HepG2 (cell line): ENCODE results near the gene POMP.

ENCODE experiments used
- BCL6 ChIP-seq: IDR thresholded peaks from 2 replicates; pipeline ENCODE4 v1.6.1; 2016; ENCODE audit warnings: missing genetic modification reagents, missing compliant biosample characterization
- DPF2 ChIP-seq: sonication (generic); formaldehyde crosslinking; IDR thresholded peaks from 2 replicates; pipeline ENCODE4 v1.4.0; 2020; ENCODE audit warnings: mild to moderate bottlenecking, low read depth, missing genetic modification reagents, borderline replicate concordance
- FOXP1 ChIP-seq, 2 experiments: fragments of 450-650 bp in 1 of 2; IDR thresholded peaks; 2 replicates each; pipeline ENCODE4 v1.6.1; 2017 to 2018; ENCODE audit warnings: antibody characterized with exemption in 1 of 2
- KDM5A ChIP-seq: fragments of 200-600 bp; sonication (generic); IDR thresholded peaks from 2 replicates; pipeline ENCODE4 v1.7.0; 2018; ENCODE audit warnings: antibody characterized with exemption, mild to moderate bottlenecking, low read length, borderline replicate concordance
- RAD21 ChIP-seq: fragments of 450-650 bp; formaldehyde crosslinking; IDR thresholded peaks from 2 replicates; pipeline ENCODE4 v1.5.0; 2020; ENCODE audit warnings: mild to moderate bottlenecking
- REST ChIP-seq, 2 experiments: IDR thresholded peaks; 2 replicates each; pipeline ENCODE4 v1.6.1; 2011 to 2012; ENCODE audit warnings: low read length in 2 of 2, borderline replicate concordance in 1 of 2, low read depth in 1 of 2, mild to moderate bottlenecking in 1 of 2, moderate library complexity in 1 of 2
- TCF7L2 ChIP-seq: IDR thresholded peaks from 2 replicates; pipeline ENCODE4 v1.6.1; 2011; ENCODE audit warnings: mild to moderate bottlenecking, low read depth, low read length, moderate library complexity
- ZBTB33 ChIP-seq: sonication (generic); formaldehyde crosslinking; IDR thresholded peaks from 2 replicates; pipeline ENCODE4 v1.4.0; 2020; ENCODE audit warnings: missing genetic modification reagents
- ZBTB40 ChIP-seq, 2 experiments: fragments of 450-650 bp in 1 of 2; sonication (generic) in 1 of 2; formaldehyde crosslinking in 1 of 2; IDR thresholded peaks; 2 replicates each; pipeline versions ENCODE4 v1.6.1 to v1.8.0; 2016 to 2022; ENCODE audit warnings: antibody characterized with exemption in 1 of 2, mild to moderate bottlenecking in 1 of 2, missing genetic modification reagents in 1 of 2
- TF ChIP-seq, protein P1 (sequence below): sonication (generic); formaldehyde crosslinking; IDR thresholded peaks from 2 replicates; pipeline ENCODE4 v1.4.0; 2020; ENCODE audit warnings: mild to moderate bottlenecking, missing genetic modification reagents
- TF ChIP-seq, protein P2 (sequence below): sonication (generic); formaldehyde crosslinking; IDR thresholded peaks from 2 replicates; pipeline ENCODE4 v1.5.0; 2020; ENCODE audit warnings: mild to moderate bottlenecking, missing genetic modification reagents, moderate library complexity
- TF ChIP-seq, protein P3 (sequence below): sonication (generic); formaldehyde crosslinking; IDR thresholded peaks from 2 replicates; pipeline ENCODE4 v1.5.0; 2020; ENCODE audit warnings: missing genetic modification reagents, mild to moderate bottlenecking, borderline replicate concordance

GRCh38 chr13:28640861-28641599 lies 17.9 kb upstream of the POMP start:
- no peak for TF ChIP-seq TCF7L2
- TF ChIP-seq DPF2 (CRISPR knock-in tag) = no peak
- TF ChIP-seq, protein P1, sequence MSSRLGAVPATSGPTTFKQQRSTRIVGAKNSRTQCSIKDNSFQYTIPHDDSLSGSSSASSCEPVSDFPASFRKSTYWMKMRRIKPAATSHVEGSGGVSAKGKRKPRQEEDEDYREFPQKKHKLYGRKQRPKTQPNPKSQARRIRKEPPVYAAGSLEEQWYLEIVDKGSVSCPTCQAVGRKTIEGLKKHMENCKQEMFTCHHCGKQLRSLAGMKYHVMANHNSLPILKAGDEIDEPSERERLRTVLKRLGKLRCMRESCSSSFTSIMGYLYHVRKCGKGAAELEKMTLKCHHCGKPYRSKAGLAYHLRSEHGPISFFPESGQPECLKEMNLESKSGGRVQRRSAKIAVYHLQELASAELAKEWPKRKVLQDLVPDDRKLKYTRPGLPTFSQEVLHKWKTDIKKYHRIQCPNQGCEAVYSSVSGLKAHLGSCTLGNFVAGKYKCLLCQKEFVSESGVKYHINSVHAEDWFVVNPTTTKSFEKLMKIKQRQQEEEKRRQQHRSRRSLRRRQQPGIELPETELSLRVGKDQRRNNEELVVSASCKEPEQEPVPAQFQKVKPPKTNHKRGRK = no peak
- no peak for TF ChIP-seq BCL6 (CRISPR knock-in tag)
- TF ChIP-seq ZBTB33 = no peak
- TF ChIP-seq REST (IDR thresholded peaks at IDR 0.05; ENCODE audit: borderline replicate concordance in 1 of 2, low read depth in 1 of 2, low read length in 2 of 2) = no peak
- TF ChIP-seq, protein P2, sequence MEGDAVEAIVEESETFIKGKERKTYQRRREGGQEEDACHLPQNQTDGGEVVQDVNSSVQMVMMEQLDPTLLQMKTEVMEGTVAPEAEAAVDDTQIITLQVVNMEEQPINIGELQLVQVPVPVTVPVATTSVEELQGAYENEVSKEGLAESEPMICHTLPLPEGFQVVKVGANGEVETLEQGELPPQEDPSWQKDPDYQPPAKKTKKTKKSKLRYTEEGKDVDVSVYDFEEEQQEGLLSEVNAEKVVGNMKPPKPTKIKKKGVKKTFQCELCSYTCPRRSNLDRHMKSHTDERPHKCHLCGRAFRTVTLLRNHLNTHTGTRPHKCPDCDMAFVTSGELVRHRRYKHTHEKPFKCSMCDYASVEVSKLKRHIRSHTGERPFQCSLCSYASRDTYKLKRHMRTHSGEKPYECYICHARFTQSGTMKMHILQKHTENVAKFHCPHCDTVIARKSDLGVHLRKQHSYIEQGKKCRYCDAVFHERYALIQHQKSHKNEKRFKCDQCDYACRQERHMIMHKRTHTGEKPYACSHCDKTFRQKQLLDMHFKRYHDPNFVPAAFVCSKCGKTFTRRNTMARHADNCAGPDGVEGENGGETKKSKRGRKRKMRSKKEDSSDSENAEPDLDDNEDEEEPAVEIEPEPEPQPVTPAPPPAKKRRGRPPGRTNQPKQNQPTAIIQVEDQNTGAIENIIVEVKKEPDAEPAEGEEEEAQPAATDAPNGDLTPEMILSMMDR (CRISPR knock-in tag) = no peak
- no peak for TF ChIP-seq KDM5A
- TF ChIP-seq ZBTB40 (IDR thresholded peaks at IDR 0.05) = no peak
- TF ChIP-seq ZBTB40 (CRISPR knock-in tag; IDR thresholded peaks at IDR 0.05) = no peak
- TF ChIP-seq RAD21 = no peak
- no peak for TF ChIP-seq FOXP1 (IDR thresholded peaks at IDR 0.05)
- no peak for TF ChIP-seq FOXP1 (CRISPR knock-in tag; IDR thresholded peaks at IDR 0.05)
- TF ChIP-seq, protein P3, sequence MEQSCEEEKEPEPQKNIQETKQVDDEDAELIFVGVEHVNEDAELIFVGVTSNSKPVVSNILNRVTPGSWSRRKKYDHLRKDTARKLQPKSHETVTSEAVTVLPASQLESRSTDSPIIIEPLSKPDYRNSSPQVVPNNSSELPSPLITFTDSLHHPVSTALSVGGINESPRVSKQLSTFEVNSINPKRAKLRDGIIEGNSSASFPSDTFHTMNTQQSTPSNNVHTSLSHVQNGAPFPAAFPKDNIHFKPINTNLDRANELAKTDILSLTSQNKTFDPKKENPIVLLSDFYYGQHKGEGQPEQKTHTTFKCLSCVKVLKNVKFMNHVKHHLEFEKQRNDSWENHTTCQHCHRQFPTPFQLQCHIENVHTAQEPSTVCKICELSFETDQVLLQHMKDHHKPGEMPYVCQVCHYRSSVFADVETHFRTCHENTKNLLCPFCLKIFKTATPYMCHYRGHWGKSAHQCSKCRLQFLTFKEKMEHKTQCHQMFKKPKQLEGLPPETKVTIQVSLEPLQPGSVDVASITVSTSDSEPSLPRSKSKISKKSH (CRISPR knock-in tag) = no peak
